Neural progenitor cell (in vitro differentiated cells): ENCODE results near the gene FLAD1. TPM values are rescaled to one million over a fixed set of nuclear protein-coding genes. Genes with fewer than 3 reads are reported as not detected.

Source experiments
- DNase-seq: peaks from one replicate; pipeline ENCODE4 v3.0.0-alpha.2; 2016; ENCODE audit warnings: low spot score
- H2AFZ ChIP-seq: fragments of 200-600 bp; sonication (generic); replicated peaks from 2 replicates; pipeline ENCODE4 v1.6.1; 2016; ENCODE audit warnings: antibody characterized with exemption
- H3F3A ChIP-seq: fragments of 200-600 bp; sonication (generic); 2 replicates; pipeline ENCODE4 v1.6.1; 2016; ENCODE audit warnings: antibody characterized with exemption, low read depth
- H3K27ac ChIP-seq: fragments of 200-600 bp; sonication (generic); 2 replicates; pipeline ENCODE4 v1.5.1; 2016; ENCODE audit warnings: mild to moderate bottlenecking
- H3K27me3 ChIP-seq: fragments of 200-600 bp; sonication (generic); 2 replicates; pipeline ENCODE4 v1.6.1; 2016; ENCODE audit warnings: mild to moderate bottlenecking, moderate library complexity
- H3K36me3 ChIP-seq: fragments of 200-600 bp; sonication (generic); 2 replicates; pipeline ENCODE4 v1.5.1; 2016
- H3K4me1 ChIP-seq: fragments of 200-600 bp; sonication (generic); 2 replicates; pipeline ENCODE4 v1.6.1; 2016; ENCODE audit warnings: mixed run types
- H3K4me2 ChIP-seq: fragments of 200-600 bp; sonication (generic); 2 replicates; pipeline ENCODE4 v1.6.1; 2016
- H3K4me3 ChIP-seq: fragments of 200-600 bp; sonication (generic); 2 replicates; pipeline ENCODE4 v1.5.1; 2016
- H3K79me2 ChIP-seq: fragments of 200-600 bp; sonication (generic); 2 replicates; pipeline ENCODE4 v1.6.1; 2016; ENCODE audit warnings: low read depth
- H3K9ac ChIP-seq: fragments of 200-600 bp; sonication (generic); 2 replicates; pipeline ENCODE4 v1.6.1; 2016
- H3K9me3 ChIP-seq: fragments of 200-600 bp; sonication (generic); 2 replicates; pipeline ENCODE4 v1.5.1; 2016; ENCODE audit warnings: low read depth
- H4K20me1 ChIP-seq: fragments of 200-600 bp; sonication (generic); 2 replicates; pipeline ENCODE4 v1.6.1; 2016; ENCODE audit warnings: low read depth
- H3K27ac Mint-ChIP-seq: 3 replicates; pipeline ENCODE4 v1.8.0; 2021; ENCODE audit warnings: mixed read lengths
- H3K27me3 Mint-ChIP-seq: 2 replicates; pipeline ENCODE4 v1.8.0; 2022; ENCODE audit warnings: low read depth, mild to moderate bottlenecking, inconsistent platforms, moderate library complexity, mixed read lengths; ENCODE audit not compliant: insufficient read depth
- H3K36me3 Mint-ChIP-seq: 3 replicates; pipeline ENCODE4 v1.8.0; 2021; ENCODE audit warnings: mixed read lengths
- H3K4me1 Mint-ChIP-seq: 3 replicates; pipeline ENCODE4 v1.8.0; 2021; ENCODE audit warnings: mixed read lengths
- H3K4me3 Mint-ChIP-seq: 3 replicates; pipeline ENCODE4 v1.8.0; 2021; ENCODE audit warnings: mild to moderate bottlenecking, moderate library complexity, mixed read lengths
- H3K9me3 Mint-ChIP-seq: 3 replicates; pipeline ENCODE4 v1.8.0; 2020; ENCODE audit warnings: mixed read lengths
- EZH2 ChIP-seq: fragments of 200-600 bp; sonication (generic); IDR thresholded peaks from 2 replicates; pipeline ENCODE4 v1.6.1; 2017; ENCODE audit warnings: antibody characterized with exemption, mild to moderate bottlenecking, moderate library complexity
- EZH2phosphoT487 ChIP-seq: fragments of 200-600 bp; sonication (generic); IDR thresholded peaks from 2 replicates; pipeline ENCODE4 v1.6.1; 2017; ENCODE audit warnings: antibody characterized with exemption
- total RNA-seq: library from RNA; depleted of rRNA; stranded (reverse); fragments of >200 nt; gene quantifications from 2 replicates; pipeline ENCODE4 v1.2.3, GENCODE V29; 2015; ENCODE audit warnings: low replicate concordance
- TF ChIP-seq, protein P1 (sequence below): fragments of 200-600 bp; sonication (generic); IDR thresholded peaks from 2 replicates; pipeline ENCODE4 v1.5.1; 2017; ENCODE audit warnings: antibody characterized with exemption, mild to moderate bottlenecking

FLAD1 gene
- total RNA-seq, 1 donor from 2014 or later, result 19.3 TPM

DNA sequence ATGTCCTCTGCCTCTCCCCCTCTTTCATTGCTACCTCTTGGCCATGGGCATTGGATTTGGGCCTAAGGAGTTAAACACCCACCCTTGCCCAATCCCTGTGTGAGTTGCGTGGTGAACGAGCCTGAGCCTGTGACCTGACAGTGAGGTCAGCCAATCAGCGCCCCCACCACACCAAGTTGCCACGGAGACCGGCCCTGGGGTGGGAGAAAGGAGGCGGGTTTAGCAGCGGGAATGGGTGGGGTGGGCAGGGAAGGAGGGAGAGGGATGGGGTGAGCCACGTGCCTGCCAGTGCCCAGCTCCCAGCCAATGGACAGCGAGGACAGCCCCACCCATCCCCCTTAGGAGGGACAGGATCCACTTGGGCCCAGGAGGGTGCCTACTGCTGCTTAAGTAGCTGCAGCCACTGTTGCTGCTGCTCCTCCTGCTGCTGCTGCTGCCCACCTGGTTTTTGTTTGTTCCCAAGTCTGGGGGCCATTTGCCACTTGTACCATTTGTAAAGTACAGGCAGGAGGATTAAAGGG is 28.9 kb downstream of the FLAD1 start:
- peaks cover 41% of the 10 kb centered on the region for H3K4me1 ChIP-seq
- H3K27me3 ChIP-seq, result no peaks in the 10 kb centered on the region
- no peaks in the 10 kb centered on the region for H3K9me3 Mint-ChIP-seq
- no peak overlapping the region for H3K27ac ChIP-seq
- peaks cover 2% of the 10 kb centered on the region for H3K36me3 Mint-ChIP-seq
- TF ChIP-seq EZH2phosphoT487 (no peak), EZH2 (no peak)
- TF ChIP-seq, protein P1, sequence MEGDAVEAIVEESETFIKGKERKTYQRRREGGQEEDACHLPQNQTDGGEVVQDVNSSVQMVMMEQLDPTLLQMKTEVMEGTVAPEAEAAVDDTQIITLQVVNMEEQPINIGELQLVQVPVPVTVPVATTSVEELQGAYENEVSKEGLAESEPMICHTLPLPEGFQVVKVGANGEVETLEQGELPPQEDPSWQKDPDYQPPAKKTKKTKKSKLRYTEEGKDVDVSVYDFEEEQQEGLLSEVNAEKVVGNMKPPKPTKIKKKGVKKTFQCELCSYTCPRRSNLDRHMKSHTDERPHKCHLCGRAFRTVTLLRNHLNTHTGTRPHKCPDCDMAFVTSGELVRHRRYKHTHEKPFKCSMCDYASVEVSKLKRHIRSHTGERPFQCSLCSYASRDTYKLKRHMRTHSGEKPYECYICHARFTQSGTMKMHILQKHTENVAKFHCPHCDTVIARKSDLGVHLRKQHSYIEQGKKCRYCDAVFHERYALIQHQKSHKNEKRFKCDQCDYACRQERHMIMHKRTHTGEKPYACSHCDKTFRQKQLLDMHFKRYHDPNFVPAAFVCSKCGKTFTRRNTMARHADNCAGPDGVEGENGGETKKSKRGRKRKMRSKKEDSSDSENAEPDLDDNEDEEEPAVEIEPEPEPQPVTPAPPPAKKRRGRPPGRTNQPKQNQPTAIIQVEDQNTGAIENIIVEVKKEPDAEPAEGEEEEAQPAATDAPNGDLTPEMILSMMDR, result no peak
- DNase-seq, result peak; percentile 89
- H3F3A ChIP-seq, result peaks cover 22% of the 10 kb centered on the region
- H4K20me1 ChIP-seq, result no peaks in the 10 kb centered on the region
- no peaks in the 10 kb centered on the region for H3K9me3 ChIP-seq
- peaks cover 22% of the 10 kb centered on the region for H3K4me1 Mint-ChIP-seq
- H3K4me3 ChIP-seq, result no peak overlapping the region
- no peaks in the 10 kb centered on the region for H3K36me3 ChIP-seq
- peak overlapping the region; percentile 61 for H3K4me2 ChIP-seq
- peaks cover 17% of the 10 kb centered on the region for H3K79me2 ChIP-seq
- peak overlapping the region; percentile 60 for H3K27ac Mint-ChIP-seq
- H2AFZ ChIP-seq, result no peak overlapping the region
- peaks cover 2% of the 10 kb centered on the region for H3K27me3 Mint-ChIP-seq
- H3K4me3 Mint-ChIP-seq, result peak overlapping the region; percentile 35
- no peak overlapping the region for H3K9ac ChIP-seq

DNA sequence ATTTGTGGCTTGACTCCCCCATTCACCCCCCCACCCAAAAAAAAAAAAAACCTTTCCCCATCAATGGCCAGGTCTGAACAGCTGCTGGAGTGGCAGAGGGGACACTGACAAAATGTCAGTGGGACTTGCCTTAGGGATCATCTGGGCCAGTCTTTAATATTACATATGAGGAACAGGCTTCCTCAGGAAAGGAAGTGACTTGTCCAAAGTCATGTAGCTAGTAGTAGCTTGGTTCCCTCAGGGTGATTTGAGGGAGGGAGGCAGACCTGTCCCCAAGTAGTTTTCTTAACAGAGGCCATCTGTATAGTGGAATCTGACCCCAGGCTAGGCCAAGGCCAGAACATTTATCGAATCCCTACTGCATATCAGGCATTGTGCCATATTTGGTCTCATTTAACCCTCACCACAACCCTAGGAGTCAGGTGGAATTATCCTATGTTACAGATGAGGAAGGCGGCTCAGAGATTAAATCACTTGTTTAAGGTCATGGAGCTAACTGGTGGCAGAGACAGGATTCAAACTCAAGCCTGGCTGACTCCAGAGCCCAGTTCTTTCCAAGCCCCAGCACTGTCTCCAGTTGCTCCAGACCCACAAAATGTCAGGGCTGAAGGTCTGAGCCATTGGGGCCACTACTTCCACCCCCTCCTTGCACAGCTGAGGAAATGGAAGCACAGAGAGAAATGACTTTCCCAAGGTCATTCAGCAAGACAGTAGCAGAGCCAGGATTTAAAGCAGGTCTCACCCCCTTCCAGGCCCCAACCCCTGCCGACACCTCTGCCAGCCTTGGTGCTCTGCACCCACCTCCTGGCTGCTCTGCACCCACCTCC is 29.8 kb downstream of the FLAD1 start:
- Histone ChIP-seq H3K4me2 (peak overlapping the region; percentile 61), H3K79me2 (peaks cover 15% of the 10 kb centered on the region), H3K27ac (no peak overlapping the region), H3K27me3 (no peaks in the 10 kb centered on the region), H3F3A (peaks cover 22% of the 10 kb centered on the region), H3K4me1 (peaks cover 40% of the 10 kb centered on the region), H4K20me1 (no peaks in the 10 kb centered on the region), H3K9ac (no peak overlapping the region), H2AFZ (no peak overlapping the region), H3K9me3 (no peaks in the 10 kb centered on the region), H3K4me3 (no peak overlapping the region), H3K36me3 (no peaks in the 10 kb centered on the region)
- Mint-ChIP-seq H3K36me3 (peaks cover 2% of the 10 kb centered on the region), H3K4me1 (peaks cover 27% of the 10 kb centered on the region), H3K9me3 (no peaks in the 10 kb centered on the region), H3K4me3 (no peak overlapping the region), H3K27ac (peak overlapping the region; percentile 87), H3K27me3 (peaks cover 2% of the 10 kb centered on the region)
- TF ChIP-seq EZH2 (no peak), EZH2phosphoT487 (no peak)
- TF ChIP-seq, protein P1, result no peak
- no peak for DNase-seq

DNA sequence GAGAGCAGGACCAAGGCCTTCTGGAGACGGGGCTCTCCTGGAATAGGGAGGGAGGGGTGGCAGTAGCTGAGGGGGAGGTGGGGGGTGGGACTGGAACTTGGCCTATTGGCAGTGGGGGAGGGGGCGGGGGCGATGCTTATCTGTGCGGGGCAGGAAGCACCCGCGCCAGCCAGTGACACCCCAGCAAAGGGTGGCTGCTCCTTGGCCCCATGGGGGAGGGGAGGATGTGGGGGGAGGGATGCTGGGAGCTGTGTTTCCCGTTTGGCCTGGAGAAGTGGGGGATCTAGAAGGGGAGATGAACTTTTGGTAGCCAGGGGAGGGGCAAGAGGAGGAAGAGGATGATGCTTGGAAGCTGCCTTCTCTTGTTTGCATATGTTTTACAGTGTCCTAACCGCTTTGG is 30.5 kb downstream of the FLAD1 start:
- Mint-ChIP-seq H3K4me3 (no peak overlapping the region), H3K27ac (no peak overlapping the region), H3K36me3 (peaks cover 2% of the 10 kb centered on the region), H3K4me1 (peaks cover 30% of the 10 kb centered on the region), H3K9me3 (no peaks in the 10 kb centered on the region), H3K27me3 (peaks cover 7% of the 10 kb centered on the region)
- H3K4me3 ChIP-seq, result no peak overlapping the region
- H4K20me1 ChIP-seq, result no peaks in the 10 kb centered on the region
- no peak overlapping the region for H3K4me2 ChIP-seq
- H3K79me2 ChIP-seq, result peaks cover 15% of the 10 kb centered on the region
- no peak overlapping the region for H2AFZ ChIP-seq
- no peak overlapping the region for H3K27ac ChIP-seq
- H3K9ac ChIP-seq, result no peak overlapping the region
- H3K9me3 ChIP-seq, result no peaks in the 10 kb centered on the region
- peaks cover 40% of the 10 kb centered on the region for H3K4me1 ChIP-seq
- TF ChIP-seq EZH2phosphoT487 (no peak), EZH2 (no peak)
- TF ChIP-seq, protein P1, result no peak
- DNase-seq, result no peak
- peaks cover 26% of the 10 kb centered on the region for H3F3A ChIP-seq
- no peaks in the 10 kb centered on the region for H3K36me3 ChIP-seq
- no peaks in the 10 kb centered on the region for H3K27me3 ChIP-seq
